Pancreas (tissue), 10 donors: ENCODE data around the gene ATP8A2. TPM values are rescaled to one million over a fixed set of nuclear protein-coding genes. Genes with fewer than 3 reads are reported as not detected.

Experiments used
- ATAC-seq, 4 donors: fragments of 200-7000 bp; cut with Tn5 transposase; one replicate each; pipeline versions ENCODE4 v1.8.0 to v1.9.1; 2020; ENCODE audit warnings: mild to moderate bottlenecking in 4 of 4, moderate library complexity in 4 of 4
- DNase-seq, 6 donors: peaks; one replicate each; pipeline ENCODE4 v3.0.0-alpha.2; 2020
- FAIRE-seq: peaks from 2 replicates; lab custom pipeline; 2012; peaks lifted over from hg19 to GRCh38; lab: Jason Lieb, UNC
- H3K27ac ChIP-seq, 4 donors: fragments of 200-600 bp; sonication (generic); 1 replicate in 3 of 4; 2 replicates in 1 of 4; pipeline versions ENCODE4 v1.5.0 to v1.8.0; 2020
- H3K27me3 ChIP-seq, 4 donors: fragments of 200-600 bp; one replicate each; pipeline ENCODE4 v1.8.0; 2021
- H3K36me3 ChIP-seq, 3 donors: fragments of 200-600 bp; sonication (generic) in 1 of 3; one replicate each; pipeline versions ENCODE4 v1.5.0 to v1.8.0; 2020 to 2021
- H3K4me1 ChIP-seq, 3 donors: fragments of 200-600 bp; one replicate each; pipeline ENCODE4 v1.8.0; 2021
- H3K4me3 ChIP-seq, 4 donors: fragments of 200-600 bp; sonication (generic) in 2 of 4; one replicate each; pipeline versions ENCODE4 v1.5.0 to v1.8.0; 2020 to 2021
- H3K9me3 ChIP-seq, 4 donors: fragments of 200-600 bp; one replicate each; pipeline ENCODE4 v1.8.0; 2021
- CTCF ChIP-seq, 4 donors: fragments of 200-600 bp; sonication (generic) in 3 of 4; IDR thresholded peaks; one replicate each; pipeline versions ENCODE4 v1.5.0 to v1.8.0; 2021; ENCODE audit warnings: antibody characterized with exemption in 4 of 4
- WGBS, 2 donors: extraction: QIAGEN DNeasy Blood & Tissue Kit; methylation state at CpG; one replicate each; pipeline ENCODE4 v1.1.7; 2013; 5-methylcytosine and 5-hydroxymethylcytosine counted together
- intact Hi-C, 3 donors: fragments of 100-400 bp; cut with DNase I; formaldehyde crosslinking; loops; one replicate each; pipeline versions ENCODE4 v1.11.1 to v1.14.2; 2022
- polyA plus RNA-seq, 2 donors: library from polyadenylated mRNA; stranded (reverse); fragments of 200-250 nt; gene quantifications; one replicate each; pipeline ENCODE4 v1.2.3, GENCODE V29; 2013
- total RNA-seq, 6 donors: library from RNA; stranded (reverse); fragmentation: NEBNext Ultra II Directional in 4 of 6; extraction: Animal tissue kit (Norgen Biotek cat#: 25700) in 4 of 6; gene quantifications; one replicate each; pipeline versions ENCODE4 v1.2.1 to v1.2.4, GENCODE V29; 2021 to 2023
- donor health status: healthy with polysubstance abuse.
- donor health status: DM: no; HTN: no; CAD: no; lungs with moderate emphysema.
- donor health status: DM: no; HTN: no; CAD: no.
- donor health status: control.
- donor health status: control.
- donor health status: Bipolar disorder and iron deficiency.
- donor health status: DM: yes; HTN: yes; CAD: no.
- donor health status: DM: no; HTN: no; CAD: no.
- donor health status: DM: no; HTN: no; CAD: no.
- donor health status: DM: yes; HTN: yes; CAD: no.

The ATP8A2 gene
- total and polyA plus RNA-seq, 8 donors, result 0.04 to 0.28 (median 0.14) TPM

GRCh38 chr13:25707726-25708125, 336.0 kb downstream of the ATP8A2 start:
- Histone ChIP-seq H3K4me1 (no peaks in the 10 kb centered on the region), H3K9me3 (no peaks in the 10 kb centered on the region), H3K27ac (no peak overlapping the region), H3K36me3 (no peaks in the 10 kb centered on the region), H3K4me3 (no peak overlapping the region), H3K27me3 (no peaks in the 10 kb centered on the region)
- ATAC-seq, result no peak
- TF ChIP-seq CTCF (IDR thresholded peaks at IDR 0.05), result no peak
- intact Hi-C loops, result no loop called here
- 78 to 85% methylated on average over 1 of the region's 1 CpG for WGBS, 2 donors
- no peak for FAIRE-seq
- no peak for DNase-seq

GRCh38 chr13:25708268-25708667, 336.5 kb downstream of the ATP8A2 start:
- H3K4me3 ChIP-seq, result no peak overlapping the region
- H3K27me3 ChIP-seq, result no peaks in the 10 kb centered on the region
- FAIRE-seq (no peak), DNase-seq (no peak), ATAC-seq (no peak)
- no peak for TF ChIP-seq CTCF (IDR thresholded peaks at IDR 0.05)
- no peaks in the 10 kb centered on the region for H3K9me3 ChIP-seq
- WGBS, 2 donors, result 63 to 79% methylated on average over 1 of the region's 1 CpG
- H3K4me1 ChIP-seq, result no peaks in the 10 kb centered on the region
- no peaks in the 10 kb centered on the region for H3K36me3 ChIP-seq
- intact Hi-C loops, result no loop called here
- H3K27ac ChIP-seq, result no peak overlapping the region

- WGBS, 2 donors, result 44 to 51% methylated on average over 2 of the region's 2 CpGs
- Histone ChIP-seq H3K27ac (no peak overlapping the region), H3K4me3 (no peak overlapping the region), H3K27me3 (no peaks in the 10 kb centered on the region), H3K36me3 (no peaks in the 10 kb centered on the region), H3K4me1 (no peaks in the 10 kb centered on the region), H3K9me3 (no peaks in the 10 kb centered on the region)
- FAIRE-seq (no peak), DNase-seq (no peak), ATAC-seq (no peak)
- no peak for TF ChIP-seq CTCF (IDR thresholded peaks at IDR 0.05)
- intact Hi-C loops, result no loop called here
These were observed 337.3 kb downstream of the ATP8A2 start for GRCh38 chr13:25709088-25709487.

GRCh38 chr13:25715760-25716159, 344.0 kb downstream of the ATP8A2 start:
- FAIRE-seq (no peak), DNase-seq (no peak), ATAC-seq (no peak)
- H3K4me1 ChIP-seq, result no peaks in the 10 kb centered on the region
- no peak for TF ChIP-seq CTCF (IDR thresholded peaks at IDR 0.05)
- H3K9me3 ChIP-seq, result no peaks in the 10 kb centered on the region
- H3K4me3 ChIP-seq, result no peak overlapping the region
- H3K27me3 ChIP-seq, result no peaks in the 10 kb centered on the region
- no peaks in the 10 kb centered on the region for H3K36me3 ChIP-seq
- H3K27ac ChIP-seq, result no peak overlapping the region
- intact Hi-C loops, result no loop called here
- WGBS, 2 donors, result 51 to 65% methylated on average over 1 of the region's 1 CpG

GRCh38 chr13:25717666-25718197, 346.0 kb downstream of the ATP8A2 start:
- no peaks in the 10 kb centered on the region for H3K4me1 ChIP-seq
- WGBS, 2 donors, result 66 to 81% methylated on average over 5 of the region's 5 CpGs
- no peak overlapping the region for H3K4me3 ChIP-seq
- DNase-seq (no peak), ATAC-seq (no peak), FAIRE-seq (no peak)
- H3K27ac ChIP-seq, result no peak overlapping the region
- TF ChIP-seq CTCF (IDR thresholded peaks at IDR 0.05), result no peak
- no peaks in the 10 kb centered on the region for H3K27me3 ChIP-seq
- no peaks in the 10 kb centered on the region for H3K9me3 ChIP-seq
- H3K36me3 ChIP-seq, result no peaks in the 10 kb centered on the region
- intact Hi-C loops, result no loop called here
